Nephron (organoid): ENCODE measurements around the gene ZNF730.
"Not testable (repeated sequence)": the region's sequence is repeated elsewhere in the genome, so short reads cannot be mapped to it uniquely, and the experiment has no call there.

ENCODE experiments used
- H3K27ac Mint-ChIP-seq, 3 experiments: 2 replicates each; pipeline ENCODE4 v1.8.0; 2020; ENCODE audit warnings: mixed read lengths in 3 of 3, mild to moderate bottlenecking in 2 of 3, moderate library complexity in 1 of 3
- H3K27me3 Mint-ChIP-seq: 2 replicates; pipeline ENCODE4 v1.8.0; 2021; ENCODE audit warnings: low read depth, mild to moderate bottlenecking, moderate library complexity, mixed read lengths
- H3K36me3 Mint-ChIP-seq: 2 replicates; pipeline ENCODE4 v1.8.0; 2020; ENCODE audit warnings: low read depth, mixed read lengths
- H3K4me1 Mint-ChIP-seq: 2 replicates; pipeline ENCODE4 v1.8.0; 2020; ENCODE audit warnings: mixed read lengths
- H3K4me3 Mint-ChIP-seq, 3 experiments: 2 replicates each; pipeline ENCODE4 v1.8.0; 2020; ENCODE audit warnings: mild to moderate bottlenecking in 3 of 3, mixed read lengths in 3 of 3, moderate library complexity in 2 of 3
- H3K9me3 Mint-ChIP-seq: 2 replicates; pipeline ENCODE4 v1.8.0; 2020; ENCODE audit warnings: mixed read lengths
- CTCF ChIP-seq, 3 experiments: fragments of 200-600 bp; sonication (generic); IDR thresholded peaks; one replicate each; pipeline ENCODE4 v1.5.0; 2021; ENCODE audit warnings: antibody characterized with exemption in 3 of 3; ENCODE audit not compliant: unreplicated experiment in 3 of 3

The ZNF730 gene

GRCh38 chr19:23095418-23095817, 21.4 kb upstream of the ZNF730 start:
- TF ChIP-seq CTCF (IDR thresholded peaks at IDR 0.05; ENCODE audit: unreplicated experiment in 3 of 3) = no peak

DNA sequence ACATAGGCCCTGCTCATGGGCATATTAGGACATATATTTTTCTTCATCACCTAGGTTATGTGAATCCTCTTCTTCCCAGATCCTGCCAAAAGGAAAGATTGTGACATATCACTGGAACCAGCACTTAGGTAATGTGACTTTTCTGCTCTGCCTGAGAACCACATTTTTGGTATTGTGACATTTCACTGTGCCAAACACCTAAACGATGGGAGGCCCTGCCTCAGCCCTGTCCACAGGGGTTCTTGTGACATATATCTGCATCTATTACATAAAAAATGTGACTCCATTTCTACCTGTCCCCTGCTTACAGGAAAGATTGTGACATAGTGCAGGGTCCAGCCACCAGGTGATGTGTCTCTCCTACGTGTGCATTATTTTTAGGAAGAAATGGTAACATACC, 18.5 kb upstream of the ZNF730 start:
- Mint-ChIP-seq H3K4me3 (no peak overlapping the region), H3K27me3 (no peaks in the 10 kb centered on the region), H3K36me3 (peaks cover 90% of the 10 kb centered on the region), H3K9me3 (peaks cover 14% of the 10 kb centered on the region), H3K27ac (no peak overlapping the region), H3K4me1 (no peaks in the 10 kb centered on the region)
- no peak for TF ChIP-seq CTCF (IDR thresholded peaks at IDR 0.05; ENCODE audit: unreplicated experiment in 3 of 3)

More at GRCh38 chr19:23095418-23095817, 21.4 kb upstream of the ZNF730 start:
- peaks cover 32% of the 10 kb centered on the region for H3K9me3 Mint-ChIP-seq
- no peak overlapping the region for H3K27ac Mint-ChIP-seq
- peaks cover 97% of the 10 kb centered on the region for H3K36me3 Mint-ChIP-seq
- no peak overlapping the region for H3K4me3 Mint-ChIP-seq
- H3K4me1 Mint-ChIP-seq = no peaks in the 10 kb centered on the region
- H3K27me3 Mint-ChIP-seq = no peaks in the 10 kb centered on the region

DNA sequence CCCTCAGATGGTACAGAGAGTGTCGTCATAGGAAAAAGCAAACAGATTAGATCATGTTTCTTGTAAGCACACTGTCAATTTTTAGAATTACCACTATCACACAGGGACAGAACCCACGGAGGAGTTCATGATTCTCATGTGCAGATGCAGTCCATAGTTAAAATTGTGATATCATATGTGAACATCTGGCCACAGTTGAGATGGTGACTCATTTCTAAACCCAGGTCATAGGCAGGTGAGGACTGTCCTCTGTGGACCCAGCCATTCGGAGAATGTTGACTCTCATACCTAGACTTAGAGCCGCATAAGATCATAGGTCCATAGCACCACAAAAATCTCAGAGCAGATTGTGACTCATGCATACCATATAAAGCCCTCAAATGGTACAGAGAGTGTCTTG, 17.8 kb upstream of the ZNF730 start:
- Mint-ChIP-seq H3K4me3 (no peak overlapping the region), H3K9me3 (peaks cover 11% of the 10 kb centered on the region), H3K27ac (no peak overlapping the region), H3K36me3 (peaks cover 85% of the 10 kb centered on the region), H3K4me1 (no peaks in the 10 kb centered on the region), H3K27me3 (no peaks in the 10 kb centered on the region)
- TF ChIP-seq CTCF (IDR thresholded peaks at IDR 0.05; ENCODE audit: unreplicated experiment in 3 of 3) = no peak

DNA sequence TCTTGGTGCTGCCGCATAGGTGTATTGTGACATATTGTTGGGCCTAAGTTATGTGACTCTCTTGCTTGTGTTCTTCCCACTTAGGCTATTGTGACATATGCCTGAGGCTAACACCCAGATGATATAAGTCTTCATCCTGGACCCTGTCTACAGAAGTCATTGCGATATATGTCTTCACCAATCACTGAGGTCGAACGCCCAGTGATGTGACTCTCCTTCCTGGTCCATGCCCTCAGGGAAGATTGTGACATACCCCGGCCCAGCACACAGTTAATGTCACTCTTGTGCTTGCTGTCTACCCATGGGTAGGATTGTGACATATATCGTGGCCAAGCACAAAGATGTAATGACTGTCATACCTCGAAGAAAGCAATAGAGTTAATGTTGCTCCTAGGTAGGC, 16.9 kb upstream of the ZNF730 start:
- Mint-ChIP-seq H3K27ac (no peak overlapping the region), H3K4me3 (no peak overlapping the region), H3K36me3 (peaks cover 75% of the 10 kb centered on the region), H3K4me1 (no peaks in the 10 kb centered on the region), H3K27me3 (no peaks in the 10 kb centered on the region), H3K9me3 (peaks cover 7% of the 10 kb centered on the region)
- no peak for TF ChIP-seq CTCF (IDR thresholded peaks at IDR 0.05; ENCODE audit: unreplicated experiment in 3 of 3)

DNA sequence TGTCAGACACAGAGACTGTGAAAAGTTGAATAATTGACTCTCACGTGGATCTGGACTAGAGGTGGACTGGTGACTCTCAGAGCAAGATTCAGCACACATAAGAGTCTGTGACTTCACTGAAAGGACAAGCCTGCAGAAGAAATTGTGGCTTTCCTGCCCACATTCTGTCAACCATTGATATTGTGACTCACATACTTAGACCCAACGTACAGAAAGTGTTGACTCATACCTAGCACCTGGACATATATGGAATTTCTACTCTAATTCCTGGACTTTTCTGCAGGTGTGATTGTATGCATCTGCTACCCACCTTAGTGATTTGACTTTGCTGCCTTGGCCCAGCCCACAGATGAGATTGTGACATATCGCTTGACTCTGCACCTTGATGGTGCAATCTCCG, 15.6 kb upstream of the ZNF730 start:
- H3K36me3 Mint-ChIP-seq = peaks cover 67% of the 10 kb centered on the region
- H3K9me3 Mint-ChIP-seq = no peaks in the 10 kb centered on the region
- no peaks in the 10 kb centered on the region for H3K4me1 Mint-ChIP-seq
- H3K27me3 Mint-ChIP-seq = no peaks in the 10 kb centered on the region
- H3K27ac Mint-ChIP-seq = no peak overlapping the region
- H3K4me3 Mint-ChIP-seq = no peak overlapping the region
- no peak for TF ChIP-seq CTCF (IDR thresholded peaks at IDR 0.05; ENCODE audit: unreplicated experiment in 3 of 3)

DNA sequence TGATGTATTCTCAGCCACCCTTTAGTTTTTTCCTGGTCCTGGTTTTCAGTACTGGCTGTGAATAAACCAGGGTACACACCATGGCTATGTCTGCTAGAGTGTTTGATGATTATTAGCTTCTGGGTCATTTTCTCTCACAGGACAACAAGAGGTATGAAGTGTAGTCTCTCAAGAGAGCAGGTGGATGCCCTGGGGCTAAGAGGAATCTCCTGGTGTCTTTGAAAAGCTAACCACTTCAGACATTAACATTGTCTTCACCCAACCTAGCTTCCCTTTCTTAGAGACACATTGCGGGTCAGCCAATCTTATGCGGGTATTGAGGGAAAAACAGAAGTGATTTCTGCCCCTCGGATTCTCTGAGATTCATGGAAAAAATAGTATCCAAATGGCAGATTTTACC, 1.6 kb downstream of the ZNF730 start:
- peak overlapping the region; percentile 56 to 94 (median 59) for H3K4me3 Mint-ChIP-seq
- H3K27me3 Mint-ChIP-seq = no peaks in the 10 kb centered on the region
- H3K36me3 Mint-ChIP-seq = peaks cover 40% of the 10 kb centered on the region
- H3K9me3 Mint-ChIP-seq = peaks cover 13% of the 10 kb centered on the region
- peaks cover 5% of the 10 kb centered on the region for H3K4me1 Mint-ChIP-seq
- TF ChIP-seq CTCF (IDR thresholded peaks at IDR 0.05; ENCODE audit: unreplicated experiment in 3 of 3) = no peak
- no peak overlapping the region for H3K27ac Mint-ChIP-seq

DNA sequence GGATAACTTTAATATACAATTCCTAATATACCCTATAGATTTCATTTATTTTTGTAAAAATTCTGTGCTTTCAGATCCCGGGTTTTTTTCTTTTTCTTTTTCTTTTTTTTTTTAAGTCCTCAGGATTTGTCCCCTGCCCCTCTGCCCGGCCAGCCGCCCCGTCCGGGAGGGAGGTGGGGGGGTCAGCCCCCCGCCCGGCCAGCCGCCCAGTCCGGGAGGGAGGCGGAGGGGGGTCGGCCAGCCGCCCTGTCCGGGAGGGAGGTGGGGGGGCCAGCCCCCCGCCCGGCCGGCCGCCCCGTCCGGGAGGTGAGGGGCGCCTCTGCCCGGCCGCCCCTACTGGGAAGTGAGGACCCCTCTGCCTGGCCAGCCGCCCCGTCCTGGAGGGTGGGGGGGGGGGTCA, 17.4 kb downstream of the ZNF730 start:
- not testable (repeated sequence) for H3K27ac Mint-ChIP-seq, H3K4me3 Mint-ChIP-seq, H3K27me3 Mint-ChIP-seq, H3K4me1 Mint-ChIP-seq
- peaks cover 71% of the 10 kb centered on the region for H3K36me3 Mint-ChIP-seq
- peaks cover 43% of the 10 kb centered on the region for H3K9me3 Mint-ChIP-seq
